Daoy (cell line): ENCODE results near the gene CBFB. TPM values are rescaled to one million over a fixed set of nuclear protein-coding genes. Genes with fewer than 3 reads are reported as not detected.
A peak's percentile ranks its signal among the peaks of the same experiment; 100 is the strongest.
"Not testable (repeated sequence)": the region's sequence is repeated elsewhere in the genome, so short reads cannot be mapped to it uniquely, and the experiment has no call there.

Source experiments
- DNase-seq: peaks from one replicate; pipeline ENCODE4 v3.0.0-alpha.2; 2015; ENCODE audit warnings: low read depth
- total RNA-seq: library from RNA; depleted of rRNA; stranded (reverse); fragments of >200 nt; shearing (Covaris generic); gene quantifications from 2 replicates; pipeline ENCODE4 v1.2.3, GENCODE V29; 2014

Gene CBFB
- total RNA-seq, 1 experiment from 2014 or later: 94.9 TPM

- not testable (repeated sequence) for DNase-seq
Measured at GRCh38 chr16:67041520-67041919, 12.6 kb downstream of the CBFB start.

- no peak for DNase-seq
Measured at GRCh38 chr16:67043420-67043819, 14.5 kb downstream of the CBFB start.

DNA sequence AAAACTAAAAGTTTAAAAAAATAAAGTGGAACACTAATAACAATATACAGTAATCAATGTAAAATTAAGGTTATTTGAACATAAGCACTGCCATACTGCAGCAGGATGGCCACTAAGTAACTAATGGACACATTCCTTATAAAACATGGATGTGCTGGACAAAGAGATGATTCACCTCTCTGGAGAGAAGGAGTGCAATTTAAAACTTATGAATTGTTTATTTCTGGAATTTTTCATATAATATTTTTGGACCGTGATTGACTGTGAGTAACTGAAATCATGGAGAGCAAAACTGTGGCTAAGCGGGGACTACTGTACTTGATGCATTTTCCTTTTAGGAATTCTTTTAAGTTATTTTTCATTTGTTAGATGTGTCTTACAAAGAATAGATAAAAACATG, 21.8 kb downstream of the CBFB start:
- DNase-seq: no peak

- no peak for DNase-seq
Measured at GRCh38 chr16:67052399-67052798, 23.4 kb downstream of the CBFB start.

- no peak for DNase-seq
Measured at GRCh38 chr16:67053767-67054334, 24.9 kb downstream of the CBFB start.

GRCh38 chr16:67054901-67055300, 26.0 kb downstream of the CBFB start:
- no peak for DNase-seq

DNA sequence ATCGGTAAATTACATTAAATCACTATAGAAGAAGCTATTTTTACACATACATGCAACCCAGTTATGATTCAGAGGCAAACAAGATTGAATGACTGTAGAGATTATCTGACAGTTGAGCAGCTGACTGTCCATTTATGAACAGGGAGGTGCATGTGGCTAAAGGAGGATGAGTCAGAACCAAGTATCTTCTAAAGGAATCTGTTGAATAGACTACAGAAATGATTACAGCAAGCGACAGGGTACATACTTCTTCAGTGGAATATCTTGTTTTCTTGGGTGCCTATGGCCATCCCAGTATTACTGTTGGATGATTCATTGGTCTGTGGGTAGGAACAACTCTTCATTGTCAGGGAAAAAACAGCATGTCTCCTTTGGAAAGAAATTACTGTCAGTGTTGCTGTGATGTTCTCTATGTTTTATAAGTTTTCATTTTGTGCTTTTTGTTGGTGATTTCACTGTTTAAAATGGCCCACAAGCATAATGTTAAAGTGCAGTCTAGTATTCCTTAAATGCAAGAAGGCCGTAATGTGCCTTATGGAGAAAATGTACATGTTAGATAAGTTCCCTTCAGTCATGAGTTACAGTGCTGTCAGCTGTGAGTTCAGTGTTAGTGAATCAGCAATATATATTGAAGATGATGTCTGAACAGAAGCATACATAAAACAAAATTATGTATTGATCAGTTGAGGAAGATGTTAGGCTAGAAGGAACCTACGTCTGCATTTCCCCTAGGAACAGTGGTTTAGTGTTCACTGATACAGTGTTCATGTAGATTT, 27.0 kb downstream of the CBFB start:
- peak; percentile 69 for DNase-seq

DNA sequence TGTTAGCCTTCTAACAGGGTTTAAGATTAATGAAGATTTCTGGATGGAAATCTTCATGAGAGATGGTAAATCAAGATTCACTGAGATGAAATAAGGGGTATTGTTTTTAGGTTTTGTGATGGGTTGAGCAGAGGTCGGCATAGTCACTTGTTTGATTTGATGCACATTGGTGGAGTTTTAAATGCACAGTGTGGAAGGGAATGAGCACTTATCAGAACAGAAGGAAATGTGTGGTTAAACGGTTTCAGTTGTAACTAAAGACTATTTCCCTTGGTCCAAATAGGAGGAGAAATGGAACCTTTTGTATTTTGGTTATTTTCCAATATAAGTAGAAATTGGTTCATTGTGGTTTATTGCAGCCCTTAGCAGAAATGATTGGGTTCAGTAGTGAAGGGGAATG, 34.1 kb downstream of the CBFB start:
- DNase-seq: no peak

DNA sequence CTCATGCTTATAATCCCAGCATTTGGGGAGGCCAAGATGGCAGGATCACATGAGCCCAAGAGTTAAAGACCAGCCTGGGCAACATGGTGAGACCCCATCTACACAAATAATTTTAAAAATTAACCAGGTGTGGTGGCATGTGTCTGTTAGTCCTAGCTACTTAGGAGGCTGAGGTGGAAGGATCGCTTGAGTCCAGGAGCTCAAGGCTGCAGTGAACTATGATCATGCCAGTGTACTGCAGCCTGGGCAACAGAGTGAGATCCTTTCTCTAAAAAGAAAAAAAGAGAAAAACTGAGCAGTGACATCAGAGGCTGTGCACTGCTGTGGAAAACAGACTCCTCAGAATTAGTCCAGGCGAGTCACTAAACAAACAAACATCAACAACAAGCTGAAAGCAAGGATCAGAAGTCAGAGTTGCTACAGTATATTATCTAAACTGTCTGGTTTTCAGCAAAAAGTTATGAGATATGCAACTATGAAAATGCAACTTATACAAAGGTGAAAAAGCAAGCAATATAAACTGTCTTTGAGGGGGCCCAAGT, 39.3 kb downstream of the CBFB start:
- DNase-seq: no peak

GRCh38 chr16:67071476-67072048, 42.6 kb downstream of the CBFB start:
- DNase-seq: no peak

DNA sequence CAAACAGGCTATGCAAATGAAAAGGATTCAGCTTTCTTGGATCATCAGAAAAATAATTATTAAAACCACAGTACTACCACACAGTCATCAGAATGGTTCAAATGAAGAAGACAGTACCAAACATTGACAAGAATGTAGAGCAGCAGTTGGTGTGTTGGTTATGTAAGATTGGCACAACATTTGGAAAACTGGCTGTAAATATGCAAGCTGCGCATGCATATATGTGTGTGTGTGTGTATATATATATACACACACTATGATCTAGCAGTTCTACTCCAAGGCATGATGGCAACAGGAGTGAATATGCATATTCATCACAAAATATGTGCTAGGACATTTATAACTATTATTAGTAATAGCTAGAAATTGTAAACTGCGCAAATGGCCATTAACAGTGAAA, 46.4 kb downstream of the CBFB start:
- no peak for DNase-seq

- DNase-seq: no peak
Measured at GRCh38 chr16:67077871-67078270, 48.9 kb downstream of the CBFB start.

DNA sequence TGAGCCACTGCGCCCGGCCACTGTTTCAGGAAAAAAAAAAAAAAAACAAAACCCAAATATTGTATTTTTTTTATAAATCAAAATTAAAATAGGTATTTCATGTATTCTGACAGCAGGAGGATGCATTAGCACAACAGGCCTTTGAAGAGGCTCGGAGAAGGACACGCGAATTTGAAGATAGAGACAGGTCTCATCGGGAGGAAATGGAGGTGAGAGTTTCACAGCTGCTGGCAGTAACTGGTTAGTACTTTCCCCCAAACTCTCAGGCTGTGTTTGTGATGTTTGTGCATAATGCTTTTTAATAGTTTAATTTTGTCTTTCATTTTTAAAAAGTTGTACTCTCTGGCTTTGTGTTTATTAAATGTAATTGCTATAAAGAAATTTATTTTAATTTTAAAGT, 53.2 kb downstream of the CBFB start:
- no peak for DNase-seq

DNA sequence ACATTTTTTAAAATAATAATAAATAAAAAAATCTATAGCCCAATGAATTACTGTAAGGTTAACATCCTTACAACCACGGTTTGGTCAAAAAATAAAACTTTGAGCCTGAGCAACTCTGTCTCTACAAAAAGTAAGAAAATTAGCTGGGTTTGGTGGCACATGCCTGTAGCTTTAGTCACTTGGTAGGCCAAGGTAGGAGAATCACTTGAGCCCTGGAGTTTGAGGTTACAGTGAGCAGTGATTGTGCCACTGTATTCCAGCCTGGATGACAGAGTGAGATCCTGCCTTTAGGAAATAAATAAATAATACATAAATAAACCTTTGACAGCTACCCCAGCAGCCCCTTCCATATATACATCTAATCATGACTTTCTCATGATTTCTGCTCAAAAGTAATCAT, 53.9 kb downstream of the CBFB start:
- DNase-seq: no peak

DNA sequence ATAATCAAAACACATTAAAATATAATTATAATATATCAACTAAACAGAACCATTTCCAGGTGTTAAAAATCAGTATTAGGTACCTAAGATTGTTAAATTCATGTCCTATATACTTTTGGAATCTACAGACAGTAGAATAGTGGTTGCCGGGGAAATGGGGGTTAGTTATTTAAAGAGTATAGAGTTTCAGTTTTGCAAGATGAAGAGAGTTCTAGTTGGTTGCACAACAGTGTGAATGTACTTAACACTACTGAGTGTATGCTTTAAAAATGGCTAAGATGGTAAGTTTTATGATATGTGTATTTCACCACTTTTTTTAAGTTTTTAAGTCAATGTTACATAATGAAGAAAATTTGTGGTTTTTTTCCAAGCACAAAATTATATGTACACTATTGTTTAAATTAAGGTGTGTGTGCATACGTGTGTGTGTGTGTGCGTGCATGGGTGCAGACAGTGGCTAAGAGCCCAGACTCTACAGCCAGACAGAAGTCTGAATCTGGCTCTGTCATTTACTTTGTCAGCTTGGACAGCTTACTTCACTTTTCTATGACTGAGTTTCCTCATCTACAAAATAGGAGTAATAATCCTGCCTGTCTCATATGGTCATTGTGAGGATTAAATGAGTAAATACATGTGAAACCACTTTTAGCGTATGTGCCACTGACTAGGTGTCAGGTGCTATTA, 55.5 kb downstream of the CBFB start:
- no peak for DNase-seq

GRCh38 chr16:67086822-67087221, 57.9 kb downstream of the CBFB start:
- DNase-seq: no peak

- no peak for DNase-seq
Measured at GRCh38 chr16:67087291-67087690, 58.3 kb downstream of the CBFB start.

DNA sequence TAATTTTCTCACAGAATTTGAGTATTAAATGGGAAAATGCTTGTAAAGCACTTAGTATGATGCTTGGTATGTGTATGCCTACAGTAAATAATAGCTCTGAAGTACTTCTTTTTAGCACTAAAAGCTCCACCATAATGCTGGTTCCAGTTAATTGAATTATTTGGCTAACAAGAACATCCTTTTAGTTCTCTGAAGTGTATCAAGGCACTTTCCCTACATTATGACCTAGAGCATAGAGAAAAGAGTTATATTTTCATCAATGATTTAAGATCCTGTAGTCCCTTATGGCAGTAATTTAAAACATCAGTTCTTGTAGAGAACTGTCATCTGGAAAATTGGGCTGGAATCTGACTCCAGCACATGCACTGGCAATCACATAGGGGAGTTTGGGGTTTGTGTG, 58.9 kb downstream of the CBFB start:
- DNase-seq: no peak

DNA sequence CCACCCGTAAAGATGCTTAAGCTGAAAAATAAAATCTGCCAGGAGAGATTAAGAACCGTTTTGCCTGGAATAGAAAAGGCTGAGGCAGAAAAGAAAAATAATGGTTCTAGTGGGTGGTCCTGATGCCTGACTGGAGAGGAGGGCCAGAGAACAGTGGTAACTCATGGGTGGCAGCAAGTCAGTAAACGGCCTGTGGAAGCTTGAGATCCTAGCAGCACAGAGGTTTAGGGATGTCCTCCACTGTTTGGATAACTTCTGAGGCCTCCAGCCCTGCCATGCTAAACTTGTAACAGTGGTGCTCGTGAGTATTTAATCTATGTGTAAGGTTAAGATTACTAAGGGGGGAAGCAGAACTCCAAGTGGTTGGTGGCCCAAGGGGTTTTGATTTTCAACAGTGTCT, 59.6 kb downstream of the CBFB start:
- no peak for DNase-seq

GRCh38 chr16:67089101-67089500, 60.2 kb downstream of the CBFB start:
- DNase-seq: no peak

DNA sequence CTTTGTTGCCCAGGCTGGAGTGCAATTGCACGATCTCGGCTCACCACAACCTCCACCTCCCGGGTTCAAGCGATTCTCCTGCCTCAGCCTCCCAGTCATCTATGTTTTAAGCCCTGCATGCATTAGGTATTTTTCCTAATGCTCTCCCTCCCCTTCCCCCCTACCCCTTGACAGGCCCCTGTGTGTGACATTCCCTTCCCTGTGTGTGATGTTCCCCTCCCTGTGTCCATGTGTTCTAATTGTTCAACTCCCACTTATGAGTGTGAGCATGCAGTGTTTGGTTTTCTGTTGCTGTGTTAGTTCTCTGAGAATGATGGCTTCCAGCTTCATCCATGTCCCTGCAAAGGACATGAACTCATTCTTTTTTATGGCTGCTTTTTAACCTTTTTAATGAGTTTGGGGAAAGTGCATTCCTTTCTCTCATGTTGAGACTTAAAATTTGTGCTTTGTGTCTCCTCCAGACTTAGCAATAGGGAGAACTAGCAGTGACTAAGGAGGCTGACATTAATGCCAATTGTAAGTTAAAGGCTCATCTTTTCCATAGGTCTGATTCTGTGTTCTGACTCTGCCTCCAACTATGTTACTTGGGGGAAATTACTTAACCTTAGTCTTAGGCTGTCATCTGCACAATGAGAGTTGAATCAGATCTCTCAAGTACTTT, 63.1 kb downstream of the CBFB start:
- no peak for DNase-seq
